Lower leg skin (tissue), 4 donors: ENCODE data around the gene HAUS3. TPM values are rescaled to one million over a fixed set of nuclear protein-coding genes. Genes with fewer than 3 reads are reported as not detected.
"Not testable (repeated sequence)": the region's sequence is repeated elsewhere in the genome, so short reads cannot be mapped to it uniquely, and the experiment has no call there.

Experiments
- DNase-seq, 2 donors: peaks; one replicate each; pipeline ENCODE4 v3.0.0-alpha.2; 2019; ENCODE audit warnings: low spot score in 2 of 2
- H3K4me3 ChIP-seq: fragments of 200-600 bp; sonication (generic); 2 replicates; pipeline ENCODE4 v1.5.1; 2017; ENCODE audit warnings: mild to moderate bottlenecking, low read depth; ENCODE audit not compliant: poor library complexity, severe bottlenecking
- CTCF ChIP-seq, 3 donors: fragments of 450-650 bp; IDR thresholded peaks; one replicate each; pipeline ENCODE4 v1.5.1; 2016; ENCODE audit warnings: antibody characterized with exemption in 3 of 3, mild to moderate bottlenecking in 3 of 3, moderate library complexity in 2 of 3
- POLR2A ChIP-seq, 2 donors: fragments of 450-650 bp; IDR thresholded peaks; one replicate each; pipeline ENCODE4 v1.6.1; 2016 to 2017; ENCODE audit warnings: antibody characterized with exemption in 2 of 2, mild to moderate bottlenecking in 1 of 2, moderate library complexity in 1 of 2
- WGBS, 2 donors: methylation state at CpG; one replicate each; pipeline ENCODE4 v1.1.5; 2018; 5-methylcytosine and 5-hydroxymethylcytosine counted together
- intact Hi-C: fragments of 100-400 bp; cut with DNase I; formaldehyde crosslinking; loops from one replicate; pipeline ENCODE4 v1.15.0; 2023; ENCODE audit warnings: low total_unique reads
- total RNA-seq, 4 donors: library from RNA; depleted of rRNA; stranded (reverse); fragments of >200 nt; gene quantifications; one replicate each; pipeline ENCODE4 v1.1.0, GENCODE V29; 2016

The HAUS3 gene
- total RNA-seq, 4 donors from 2014 or later, result 6.8 to 15.3 (median 12.4) TPM

GRCh38 chr4:2212831-2213230 lies 29.1 kb downstream of the HAUS3 start:
- H3K4me3 ChIP-seq, result no peak overlapping the region
- TF ChIP-seq POLR2A (IDR thresholded peaks at IDR 0.05) (no peak), CTCF (IDR thresholded peaks at IDR 0.05) (no peak)
- intact Hi-C loops, result loop anchor here (10.0 kb wide), 1 partner anchor 242 kb away; no protein-coding TSS in a partner anchor
- WGBS, 2 donors, result 78 to 93% methylated on average over 1 of the region's 1 CpG
- DNase-seq, result no peak

- WGBS, 2 donors, result 92 to 96% methylated on average over 1 of the region's 1 CpG
- DNase-seq, intact Hi-C loops, H3K4me3 ChIP-seq: not testable (repeated sequence)
Observed at GRCh38 chr4:2202789-2203188, 39.1 kb downstream of the HAUS3 start.

DNA sequence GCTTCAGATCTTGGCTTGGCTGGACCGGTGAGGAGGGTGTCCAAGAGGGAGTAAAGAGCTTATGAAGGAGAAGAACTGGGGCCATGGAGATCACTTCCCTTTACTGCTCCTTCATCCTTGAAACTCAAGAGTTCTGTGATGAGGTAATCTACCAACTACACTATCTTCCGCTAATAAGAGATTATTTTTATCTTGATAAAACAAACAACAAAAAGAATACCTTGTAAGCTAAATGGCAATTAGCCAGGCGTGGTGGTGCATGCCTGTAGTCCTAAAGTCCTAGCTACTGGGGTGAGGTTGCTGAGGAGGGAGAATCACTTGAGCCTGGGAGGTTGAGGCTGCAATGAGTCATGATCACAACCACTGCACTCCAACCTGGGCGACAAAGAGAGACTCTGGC lies 47.4 kb downstream of the HAUS3 start:
- H3K4me3 ChIP-seq, result no peak overlapping the region
- TF ChIP-seq POLR2A (IDR thresholded peaks at IDR 0.05) (no peak), CTCF (IDR thresholded peaks at IDR 0.05) (no peak)
- 92% methylated on average over 4 of the region's 4 CpGs for WGBS, 2 donors
- no peak for DNase-seq
- intact Hi-C loops, result no loop called here

DNA sequence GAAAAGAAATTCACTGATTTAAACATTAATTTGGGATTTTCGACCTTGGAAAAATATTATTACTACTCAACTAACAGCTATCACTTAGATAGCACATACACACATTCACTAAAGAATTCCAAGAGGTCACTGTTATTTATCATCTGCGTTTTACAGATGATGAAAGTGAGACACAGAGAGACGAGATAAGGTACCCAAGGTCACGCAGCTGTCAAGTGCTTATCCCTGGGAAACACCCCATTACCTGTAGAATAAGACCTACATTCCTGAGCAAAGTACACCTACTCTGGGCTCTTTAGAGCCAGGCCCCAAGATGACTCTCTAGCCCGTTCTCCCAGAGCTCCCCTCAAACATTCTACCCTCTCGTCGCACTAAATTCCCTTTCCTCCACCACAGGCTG lies 48.6 kb downstream of the HAUS3 start:
- no peak overlapping the region for H3K4me3 ChIP-seq
- DNase-seq, result no peak
- no peak for TF ChIP-seq POLR2A (IDR thresholded peaks at IDR 0.05)
- intact Hi-C loops, result no loop called here
- 93 to 95% methylated on average over 7 of the region's 7 CpGs for WGBS, 2 donors

DNA sequence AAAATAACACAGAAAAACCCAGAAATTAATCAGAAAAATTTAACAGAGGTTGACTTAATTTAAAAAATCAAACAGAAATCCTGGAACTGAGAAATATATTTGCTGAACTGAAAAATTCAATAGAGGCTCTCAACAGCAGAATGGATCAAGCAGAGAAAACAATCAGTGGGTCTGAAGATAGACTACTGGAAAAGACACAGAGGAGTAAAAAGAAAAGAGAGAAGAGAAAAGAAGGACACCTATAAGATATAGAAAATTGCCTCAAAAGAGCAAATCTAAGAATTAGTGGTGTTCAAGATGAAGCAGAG lies 55.1 kb downstream of the HAUS3 start:
- DNase-seq, result no peak
- H3K4me3 ChIP-seq, result no peak overlapping the region
- intact Hi-C loops, result no loop called here
- TF ChIP-seq POLR2A (IDR thresholded peaks at IDR 0.05), result no peak
- TF ChIP-seq CTCF (IDR thresholded peaks at IDR 0.05), result no peak

- intact Hi-C loops, result no loop called here
- no peak for DNase-seq
Observed at GRCh38 chr4:2186133-2186864, 55.6 kb downstream of the HAUS3 start.

More at GRCh38 chr4:2186133-2186864, 55.6 kb downstream of the HAUS3 start:
- 55 to 57% methylated on average over 9 of the region's 9 CpGs for WGBS, 2 donors
- no peak overlapping the region for H3K4me3 ChIP-seq
- TF ChIP-seq POLR2A (IDR thresholded peaks at IDR 0.05), result no peak
- TF ChIP-seq CTCF (IDR thresholded peaks at IDR 0.05), result no peak
